GM19452 (cell line): ENCODE results near the gene TTYH2.

ENCODE experiments used
- ATAC-seq: cut with Tn5 transposase; IDR thresholded peaks from one replicate; pipeline ENCODE4 v1.9.1; 2021; ENCODE audit not compliant: unreplicated experiment

The TTYH2 gene

DNA sequence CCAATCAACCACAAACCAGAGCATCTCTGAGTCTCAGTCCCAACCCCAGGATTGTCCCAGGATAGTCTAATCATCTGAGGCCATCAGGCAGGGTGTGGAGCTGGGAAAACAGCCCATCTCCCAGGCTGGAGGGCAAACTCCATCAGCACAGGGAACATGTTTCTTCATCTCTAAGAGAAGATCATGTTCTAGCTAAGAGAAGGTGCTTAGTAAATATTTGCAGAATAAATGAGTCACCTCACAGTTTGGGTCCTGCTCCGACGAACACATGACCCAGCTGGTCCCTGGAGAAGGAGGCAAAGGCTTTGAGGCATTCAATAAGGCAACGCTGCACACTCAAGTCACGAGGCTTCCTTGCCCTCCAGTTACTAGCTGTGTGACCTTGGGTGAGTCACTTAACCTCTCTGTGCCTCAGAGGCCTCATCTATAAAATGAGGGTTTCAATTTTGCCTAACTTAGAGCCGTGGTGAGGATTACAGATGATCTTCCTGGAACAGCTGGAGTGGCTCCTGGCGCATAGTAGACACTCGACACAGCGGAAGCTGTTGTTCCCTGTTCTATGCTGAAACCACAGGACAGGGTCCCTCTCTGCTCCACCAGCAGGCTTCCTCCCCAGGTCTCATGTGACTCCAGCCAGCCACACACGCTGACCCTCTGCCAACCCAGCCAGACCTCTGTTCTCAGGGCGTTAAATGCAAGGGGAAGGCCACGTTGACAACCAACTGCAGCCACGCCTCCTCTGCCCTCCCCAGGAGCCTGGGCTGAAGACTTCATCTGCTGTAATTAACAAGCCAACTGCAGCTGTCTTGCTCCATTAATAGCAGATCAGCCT lies 20.2 kb upstream of the TTYH2 start:
- ATAC-seq: no peak

DNA sequence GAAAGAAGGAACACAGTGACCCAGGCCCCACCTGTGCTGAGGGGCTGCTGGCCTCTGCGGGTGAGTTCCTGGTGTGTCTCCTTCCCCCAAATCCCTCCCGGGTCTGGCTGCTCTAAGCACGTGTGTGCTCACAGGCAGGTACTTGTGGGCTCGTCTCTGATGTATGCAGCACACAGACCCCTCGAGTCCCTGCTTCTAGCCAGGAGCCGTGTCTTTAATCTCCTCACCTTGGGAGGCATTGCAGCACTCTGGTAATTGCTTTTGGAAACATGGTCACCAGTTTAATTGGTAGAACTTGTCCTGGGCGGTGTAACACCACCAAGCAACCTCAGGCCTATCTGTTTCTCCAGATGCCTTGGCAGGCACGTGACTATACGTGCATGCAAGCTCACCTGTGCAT lies 18.7 kb upstream of the TTYH2 start:
- no peak for ATAC-seq

DNA sequence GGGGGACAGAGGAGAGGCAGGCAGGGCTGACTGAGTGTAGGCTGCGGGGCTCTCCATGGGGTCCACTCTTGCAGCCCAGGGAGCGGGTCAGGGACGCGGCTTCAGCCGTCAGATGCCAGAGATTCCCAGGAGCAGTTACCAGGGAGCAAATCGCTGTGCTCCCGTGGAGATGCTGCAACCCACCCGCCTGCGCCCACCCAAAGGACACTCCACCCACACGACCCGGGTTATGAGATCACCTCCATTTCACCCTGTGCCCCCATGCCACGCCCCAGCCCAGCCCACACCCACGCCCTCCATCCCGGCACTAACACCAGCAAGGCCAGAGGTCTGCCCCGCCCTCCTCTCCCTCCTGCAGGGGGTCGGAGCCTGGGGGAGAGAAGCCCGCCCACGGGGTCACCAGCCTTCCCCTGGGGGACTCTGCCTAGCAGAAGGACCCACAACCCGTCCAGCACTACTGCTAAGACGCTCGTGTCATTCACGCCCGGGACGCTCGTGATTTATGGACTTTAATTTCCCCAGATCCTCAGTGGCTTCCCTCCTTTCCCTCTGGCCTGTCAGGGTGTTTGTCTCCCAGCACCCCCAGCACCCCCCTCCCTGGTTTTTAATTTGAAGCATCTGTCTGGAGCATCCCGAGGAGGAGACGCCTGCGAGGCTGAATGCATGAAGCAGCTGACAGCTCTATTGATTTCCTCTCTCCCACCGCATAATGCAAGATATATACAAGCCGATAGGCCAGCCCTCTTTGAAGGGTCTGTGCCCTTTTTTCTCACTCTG lies 16.6 kb upstream of the TTYH2 start:
- no peak for ATAC-seq

DNA sequence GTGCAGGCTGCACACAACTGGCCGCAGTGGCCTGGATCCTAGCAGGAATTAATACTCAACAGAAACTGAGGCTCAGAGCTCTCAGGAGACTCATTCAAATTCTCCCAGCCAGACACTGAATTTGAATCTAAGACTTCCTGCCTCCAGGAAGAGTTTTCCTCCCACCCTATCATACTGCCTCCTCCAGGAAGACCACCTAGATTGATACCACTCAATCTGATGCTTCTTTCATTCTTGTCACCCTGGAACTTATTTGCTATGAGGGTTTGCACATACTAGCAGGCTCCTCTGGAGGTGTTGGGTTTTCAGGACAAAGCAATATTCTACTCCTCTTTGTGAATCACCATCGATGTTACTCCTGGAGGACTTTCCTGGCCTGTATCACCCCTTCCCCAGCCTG lies 15.6 kb upstream of the TTYH2 start:
- ATAC-seq: no peak

DNA sequence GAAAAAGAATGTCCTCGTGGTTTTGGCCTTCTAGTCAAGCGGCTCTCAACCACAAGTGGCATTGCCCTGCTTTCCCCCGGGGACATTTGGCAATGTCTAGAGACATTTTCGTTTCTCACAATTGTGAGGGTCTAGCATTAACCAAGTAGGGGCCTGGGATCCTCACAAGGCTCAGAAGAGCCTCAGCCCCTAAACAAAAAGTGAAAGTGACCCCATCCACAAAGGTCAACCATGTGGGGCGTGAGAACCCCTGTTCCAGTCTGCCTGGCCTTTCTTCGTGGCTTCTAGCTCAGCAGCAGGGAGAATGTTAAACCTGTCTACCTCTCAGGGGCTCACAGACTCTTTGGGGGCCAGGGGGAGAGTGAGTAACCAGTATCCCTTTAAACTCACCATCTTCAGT lies 14.7 kb upstream of the TTYH2 start:
- no peak for ATAC-seq

DNA sequence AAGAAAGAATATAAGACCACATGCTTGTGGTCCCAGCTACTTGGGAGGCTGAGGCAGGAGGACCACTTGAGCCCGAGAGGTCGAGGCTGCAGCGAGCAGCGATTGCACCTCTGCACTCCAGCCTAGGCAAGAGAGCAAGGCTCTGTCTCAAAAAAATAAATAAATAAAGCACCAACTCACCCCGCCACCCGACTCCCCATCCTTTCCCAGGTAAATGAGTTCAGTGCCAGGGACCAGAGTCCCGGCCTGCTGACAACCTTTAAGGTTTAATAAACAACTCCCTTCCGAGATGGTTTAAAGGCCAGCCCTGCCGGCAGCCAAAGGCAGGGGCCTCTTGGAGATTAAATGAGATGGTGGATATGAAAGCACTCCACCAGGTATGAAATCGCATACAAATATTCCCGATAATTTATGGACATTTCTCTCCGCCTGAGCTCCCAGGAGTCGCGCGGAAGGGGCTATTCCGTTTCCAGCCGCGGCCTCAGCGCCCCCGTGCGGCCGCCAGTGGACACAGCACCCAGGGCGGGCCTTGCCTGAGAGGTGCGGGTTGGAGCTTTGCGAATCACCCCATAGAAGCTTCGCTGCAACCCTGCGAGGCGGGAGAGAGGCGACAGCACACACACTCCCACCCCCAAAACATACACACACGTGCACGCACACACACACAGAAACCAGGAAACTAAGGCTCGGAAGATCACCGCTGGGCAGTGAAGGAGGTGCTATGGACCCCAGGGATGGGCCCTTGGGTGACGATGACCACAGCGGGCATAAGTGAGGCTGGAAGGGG lies 13.9 kb upstream of the TTYH2 start:
- no peak for ATAC-seq

DNA sequence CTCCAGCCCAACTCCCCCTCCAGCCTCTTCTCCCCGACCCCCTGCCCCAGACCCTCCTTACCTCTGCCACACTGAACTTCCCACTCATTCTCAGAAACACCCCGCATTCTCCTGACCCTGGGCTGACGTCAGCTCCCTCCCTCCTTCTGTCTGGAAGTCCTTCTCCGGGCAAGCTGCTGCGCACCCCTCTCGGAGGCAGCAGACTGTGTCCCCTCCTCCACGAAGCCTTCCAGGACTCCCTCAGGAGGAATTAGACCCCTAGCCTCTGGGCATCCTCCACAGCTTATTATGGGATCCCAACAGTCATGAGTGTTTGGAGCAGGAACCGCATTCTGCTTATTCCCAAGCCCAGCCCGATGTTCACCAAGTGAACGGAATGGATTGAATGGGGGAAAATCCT lies 13.3 kb upstream of the TTYH2 start:
- ATAC-seq: no peak

DNA sequence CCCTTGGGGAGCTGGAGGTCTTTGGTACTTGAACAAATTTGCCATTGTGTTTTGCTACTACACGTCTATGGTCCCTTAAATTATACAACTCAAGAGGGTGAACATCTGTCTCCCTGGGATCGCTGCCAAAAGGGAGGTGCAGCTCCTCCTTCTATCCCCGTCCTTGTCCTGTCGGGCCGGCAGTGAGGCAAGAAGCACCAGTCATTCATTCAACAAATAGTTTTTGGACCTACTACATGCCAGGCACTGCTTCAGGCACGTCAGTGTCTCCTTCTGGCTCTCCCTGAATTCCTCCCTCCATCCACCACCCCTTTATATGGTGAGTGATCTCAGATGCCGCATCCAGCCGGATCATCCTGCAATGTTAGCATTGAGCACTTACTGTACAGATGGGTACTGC lies 12.1 kb upstream of the TTYH2 start:
- no peak for ATAC-seq

DNA sequence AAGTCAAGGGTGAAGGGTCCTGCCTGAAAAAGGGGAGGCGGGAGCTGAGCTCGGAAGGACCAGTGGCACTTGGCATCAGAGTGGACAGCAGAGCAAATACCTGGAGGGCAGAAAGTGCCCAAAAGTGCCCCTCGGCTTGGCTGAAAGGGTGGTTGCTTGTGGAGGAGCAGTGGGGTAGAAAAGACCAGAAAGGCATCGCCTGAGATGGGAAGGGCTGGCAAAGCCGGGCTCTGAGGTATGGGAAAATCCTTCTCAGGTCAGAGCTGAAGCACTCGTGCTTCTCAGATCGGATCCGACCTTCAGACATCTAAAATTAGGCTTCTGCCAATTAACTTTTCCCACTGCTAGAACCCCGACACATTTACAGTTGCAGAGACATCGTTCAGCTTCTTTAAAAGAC lies 11.4 kb upstream of the TTYH2 start:
- no peak for ATAC-seq

DNA sequence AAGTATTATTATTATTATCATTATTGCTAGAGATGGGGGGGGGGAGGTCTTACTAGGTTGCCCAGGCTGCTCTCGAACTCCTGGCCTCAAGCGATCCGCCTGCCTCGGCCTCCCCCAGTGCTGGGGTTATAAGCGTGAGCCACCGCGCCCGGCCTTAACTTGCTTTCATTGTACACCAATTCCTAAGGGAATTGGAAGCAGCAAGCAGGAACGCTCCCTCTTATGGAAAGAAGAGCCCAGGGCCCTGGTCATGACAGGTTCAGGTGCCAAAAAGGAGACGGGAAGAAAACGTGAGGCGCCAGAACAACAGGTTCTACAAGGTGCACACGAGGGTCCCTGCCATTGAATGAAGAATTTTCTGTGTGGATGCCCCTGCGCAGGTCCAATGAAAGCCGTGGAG lies 10.4 kb upstream of the TTYH2 start:
- ATAC-seq: no peak

DNA sequence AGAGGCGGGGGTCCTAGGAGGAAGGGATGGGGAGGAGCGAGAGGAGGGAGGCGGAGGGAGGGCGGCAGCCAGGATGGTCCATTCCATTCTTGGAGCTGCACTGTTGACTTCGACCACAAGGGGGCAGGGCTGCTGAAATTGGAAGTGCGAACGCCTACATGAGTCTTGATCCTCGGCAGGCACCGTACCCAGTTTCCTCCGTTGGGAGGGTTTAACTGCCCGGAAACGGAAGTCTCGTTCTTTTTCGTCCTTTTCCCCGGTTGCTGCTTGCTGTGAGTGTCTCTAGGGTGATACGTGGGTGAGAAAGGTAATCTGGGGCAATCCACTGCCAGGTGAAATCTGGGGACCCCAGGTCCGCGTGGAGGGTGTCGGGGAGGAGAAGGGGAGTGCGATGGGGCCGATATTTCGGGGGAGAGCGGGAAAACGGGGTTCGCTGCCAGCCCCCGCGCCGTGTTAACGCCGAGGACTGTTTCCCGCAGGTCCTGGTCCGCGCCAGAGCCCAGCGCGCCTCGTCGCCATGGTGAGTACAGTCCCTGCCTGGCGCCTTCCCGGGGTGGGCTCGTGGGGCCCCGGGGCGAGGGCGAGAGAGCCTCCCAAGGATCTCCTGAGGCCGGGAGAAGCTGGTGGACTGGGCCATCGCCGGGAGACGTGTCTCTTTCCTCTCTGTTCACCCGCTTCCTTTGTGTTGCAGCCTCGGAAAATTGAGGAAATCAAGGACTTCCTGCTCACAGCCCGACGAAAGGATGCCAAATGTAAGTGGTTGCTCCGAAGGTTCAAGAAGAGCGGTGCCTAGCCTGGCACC lies 9.7 kb upstream of the TTYH2 start, which contains the start of gene RPL38:
Gene RPL38 (plus strand): TSS at position 240 of the 802 bp plus-strand sequence. CDS start 278 bp downstream, at position 518.
- ATAC-seq: peak; percentile 66

DNA sequence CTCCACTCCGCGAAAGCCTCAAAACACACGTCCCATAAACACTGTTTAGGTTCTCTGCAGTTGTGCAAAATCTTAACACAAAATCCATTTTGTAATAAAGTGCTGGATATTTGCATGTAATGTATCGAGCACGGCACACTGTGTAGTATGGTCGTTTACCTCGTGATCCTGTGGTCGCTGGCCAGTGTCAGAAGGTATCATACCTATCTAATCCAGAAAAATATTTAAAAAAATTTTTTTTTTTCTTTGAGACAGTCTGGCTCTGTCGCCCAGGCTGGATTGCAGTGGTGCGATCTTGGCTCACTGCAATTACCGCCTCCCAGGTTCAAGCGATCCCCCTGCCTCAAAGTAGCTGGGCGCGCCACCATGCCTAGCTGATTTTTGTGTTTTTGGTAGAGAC lies 8.9 kb upstream of the TTYH2 start:
- ATAC-seq: no peak

DNA sequence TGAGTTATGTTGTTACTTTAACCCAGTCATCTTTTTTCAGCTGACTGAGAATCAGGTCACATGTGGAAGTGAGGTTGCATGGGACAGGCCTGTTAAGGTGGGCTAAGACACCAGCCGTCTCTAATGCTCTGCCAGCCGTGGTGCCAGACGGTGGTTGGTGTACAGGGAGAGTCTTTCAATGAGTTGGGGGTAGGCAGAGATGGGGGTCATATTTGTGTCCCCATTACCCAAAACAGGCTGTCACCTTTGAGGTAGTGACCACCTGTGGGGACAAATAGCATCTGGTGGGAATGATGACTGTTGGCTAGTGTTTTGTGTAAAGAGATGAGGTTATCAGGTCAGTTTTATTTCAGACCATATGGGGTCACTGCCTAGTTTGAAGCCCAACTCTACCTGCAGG lies 8.1 kb upstream of the TTYH2 start:
- no peak for ATAC-seq

DNA sequence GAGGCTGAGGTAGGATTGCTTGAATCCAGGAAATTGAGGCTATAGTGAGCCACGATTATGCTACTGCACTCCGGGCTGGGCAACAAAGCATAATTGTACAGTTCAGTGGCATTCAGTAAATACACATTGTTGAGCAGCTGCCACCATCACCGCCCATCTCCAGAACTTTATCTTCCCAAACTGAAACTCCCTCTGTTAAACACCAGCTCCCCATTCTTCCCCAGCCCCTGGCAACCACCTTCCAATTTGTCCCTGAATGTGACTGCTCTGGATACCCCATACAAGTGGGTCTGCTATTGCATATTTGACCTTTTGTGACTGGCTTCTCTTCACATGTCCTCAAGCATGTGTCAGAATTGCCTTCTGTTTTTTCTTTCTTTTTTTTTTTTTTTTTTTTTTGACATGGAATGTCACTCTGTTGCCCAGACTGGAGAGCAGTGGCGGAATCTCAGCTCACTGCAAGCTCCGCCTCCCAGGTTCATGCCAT lies 7.0 kb upstream of the TTYH2 start:
- ATAC-seq: no peak

DNA sequence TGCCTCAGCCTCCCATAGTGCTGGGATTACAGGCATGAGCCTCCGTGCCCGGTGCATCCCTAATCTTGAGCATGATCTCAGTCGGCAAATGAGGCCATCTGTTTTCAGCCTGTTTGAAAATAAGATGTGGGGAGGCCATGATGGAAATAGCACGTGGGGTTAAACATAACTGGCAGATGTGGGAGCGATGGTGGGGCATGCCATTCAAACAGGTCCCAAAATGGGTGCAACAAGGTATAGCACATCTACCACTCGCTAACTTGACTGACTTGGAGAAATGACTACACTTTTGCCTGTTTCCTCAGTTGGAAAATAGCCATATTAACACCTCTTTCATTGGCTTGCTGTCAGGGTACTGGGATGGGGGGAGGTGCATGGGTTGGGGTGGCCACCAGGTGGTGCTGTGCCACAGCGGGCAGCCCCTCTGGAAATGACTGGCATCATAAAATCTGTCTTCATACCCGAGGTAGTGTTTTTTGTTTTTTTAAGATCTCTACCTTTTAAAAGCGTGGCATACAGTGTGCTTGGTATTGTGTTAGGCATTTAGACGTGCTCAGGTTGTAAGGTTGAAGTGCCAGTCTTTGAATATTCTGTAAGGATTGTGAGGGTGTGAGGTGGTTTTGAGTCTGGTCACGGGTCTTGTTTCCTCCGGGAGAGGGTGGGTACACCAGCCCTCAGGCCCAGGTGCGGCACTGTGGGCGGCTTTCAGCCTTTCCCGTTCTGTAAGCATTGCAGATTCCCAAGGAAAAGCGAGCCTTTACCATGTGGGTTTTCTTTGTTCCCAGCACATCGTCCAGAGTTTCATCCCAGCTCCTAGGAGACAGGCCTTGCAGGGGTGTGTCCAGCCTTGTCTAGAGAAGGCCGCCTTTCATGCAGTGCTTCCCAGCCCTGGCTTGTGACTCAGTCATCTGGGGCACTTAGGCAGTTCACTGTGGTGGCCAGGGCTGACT lies 2.9 kb upstream of the TTYH2 start:
- no peak for ATAC-seq

DNA sequence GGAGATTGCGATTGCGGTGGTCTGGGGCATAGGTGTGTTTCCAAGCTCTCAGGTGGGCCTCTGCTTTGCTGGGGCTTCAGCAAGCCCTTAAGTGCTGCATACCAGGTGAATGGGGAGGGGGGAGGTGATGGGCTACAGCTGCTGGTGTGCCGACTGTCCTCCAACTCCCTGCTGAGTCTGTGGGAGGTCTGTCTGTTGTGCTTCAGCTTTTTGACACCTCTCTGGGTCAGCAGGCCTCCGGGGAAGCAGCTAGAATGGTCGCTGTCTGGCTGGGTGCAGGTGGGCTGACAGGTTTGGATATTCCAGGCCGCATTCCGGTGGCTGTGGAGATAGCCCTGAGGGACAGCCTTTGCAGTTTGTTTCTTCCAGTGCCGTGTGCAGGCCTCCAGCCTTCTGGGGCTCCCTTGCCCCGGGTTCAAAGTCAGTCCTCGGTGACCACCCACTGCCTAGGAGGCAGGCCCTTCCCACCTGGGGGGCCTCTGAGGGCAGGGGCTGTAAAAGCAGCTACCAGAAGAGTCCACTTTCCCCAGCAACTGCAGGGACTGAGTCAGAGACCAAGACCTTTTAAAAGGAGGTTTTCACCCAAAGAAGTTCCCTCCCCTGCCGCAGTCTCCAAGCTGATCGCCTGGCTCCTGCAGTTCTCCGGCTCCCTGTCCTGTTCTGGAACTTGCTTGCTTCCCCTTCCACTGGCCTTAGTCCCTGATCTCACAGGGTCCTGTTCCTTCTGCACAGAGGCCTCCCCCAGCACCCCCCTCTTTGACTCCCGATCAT lies 2.0 kb upstream of the TTYH2 start:
- no peak for ATAC-seq

DNA sequence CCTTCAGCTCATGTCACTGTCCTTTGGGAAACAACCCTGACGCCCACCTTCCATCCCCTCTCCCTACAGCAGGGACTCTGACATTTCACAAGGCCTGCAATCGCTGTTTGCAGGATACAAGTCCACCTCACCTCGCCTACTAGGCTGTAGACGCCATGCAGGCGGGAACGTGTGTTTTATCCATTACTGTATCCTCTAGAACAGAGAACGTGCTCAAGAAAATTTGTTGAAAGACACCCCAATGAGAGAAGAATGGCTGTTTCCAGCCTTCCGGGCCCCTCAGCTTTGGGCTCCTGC lies 1.5 kb upstream of the TTYH2 start:
- ATAC-seq: no peak

DNA sequence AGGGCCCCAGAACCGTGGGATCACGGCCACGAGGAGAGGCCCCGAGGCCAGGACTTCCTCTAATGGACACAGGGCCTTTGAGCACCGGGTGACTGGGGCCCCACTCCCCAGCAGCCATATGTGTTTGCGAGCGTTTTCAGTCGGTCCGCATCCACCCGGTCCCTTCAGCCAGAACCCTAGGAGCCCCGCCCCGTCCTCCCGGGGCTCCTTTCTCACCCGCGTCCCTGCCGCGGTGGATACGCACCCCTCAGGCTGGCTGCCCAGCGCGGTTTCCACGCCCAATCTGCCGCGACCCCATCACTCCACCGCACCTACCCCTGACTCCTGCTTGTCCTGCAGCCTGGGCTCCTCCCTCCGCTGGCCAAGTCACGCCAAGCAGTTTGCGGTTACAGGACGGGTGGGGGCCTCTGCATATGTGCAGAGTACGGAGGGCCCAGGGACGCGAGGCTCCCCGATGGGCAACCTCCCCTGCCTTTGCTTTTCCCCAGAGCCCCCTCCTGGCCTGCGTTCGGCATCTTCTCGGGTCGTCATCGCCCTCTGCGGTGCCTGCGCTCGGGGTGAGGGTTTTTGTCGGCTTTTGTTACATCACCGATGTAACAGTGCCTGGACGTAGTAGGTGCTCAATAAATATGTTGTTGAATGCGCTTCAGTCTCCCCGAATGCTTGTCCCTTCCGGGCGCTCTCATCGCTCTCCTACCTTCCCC lies 1.0 kb upstream of the TTYH2 start:
- no peak for ATAC-seq
